ENCODE data around the gene P3H2.
"Not testable (repeated sequence)": the region's sequence is repeated elsewhere in the genome, so short reads cannot be mapped to it uniquely, and the experiment has no call there.

The P3H2 gene, protein sequence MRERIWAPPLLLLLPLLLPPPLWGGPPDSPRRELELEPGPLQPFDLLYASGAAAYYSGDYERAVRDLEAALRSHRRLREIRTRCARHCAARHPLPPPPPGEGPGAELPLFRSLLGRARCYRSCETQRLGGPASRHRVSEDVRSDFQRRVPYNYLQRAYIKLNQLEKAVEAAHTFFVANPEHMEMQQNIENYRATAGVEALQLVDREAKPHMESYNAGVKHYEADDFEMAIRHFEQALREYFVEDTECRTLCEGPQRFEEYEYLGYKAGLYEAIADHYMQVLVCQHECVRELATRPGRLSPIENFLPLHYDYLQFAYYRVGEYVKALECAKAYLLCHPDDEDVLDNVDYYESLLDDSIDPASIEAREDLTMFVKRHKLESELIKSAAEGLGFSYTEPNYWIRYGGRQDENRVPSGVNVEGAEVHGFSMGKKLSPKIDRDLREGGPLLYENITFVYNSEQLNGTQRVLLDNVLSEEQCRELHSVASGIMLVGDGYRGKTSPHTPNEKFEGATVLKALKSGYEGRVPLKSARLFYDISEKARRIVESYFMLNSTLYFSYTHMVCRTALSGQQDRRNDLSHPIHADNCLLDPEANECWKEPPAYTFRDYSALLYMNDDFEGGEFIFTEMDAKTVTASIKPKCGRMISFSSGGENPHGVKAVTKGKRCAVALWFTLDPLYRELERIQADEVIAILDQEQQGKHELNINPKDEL

DNA sequence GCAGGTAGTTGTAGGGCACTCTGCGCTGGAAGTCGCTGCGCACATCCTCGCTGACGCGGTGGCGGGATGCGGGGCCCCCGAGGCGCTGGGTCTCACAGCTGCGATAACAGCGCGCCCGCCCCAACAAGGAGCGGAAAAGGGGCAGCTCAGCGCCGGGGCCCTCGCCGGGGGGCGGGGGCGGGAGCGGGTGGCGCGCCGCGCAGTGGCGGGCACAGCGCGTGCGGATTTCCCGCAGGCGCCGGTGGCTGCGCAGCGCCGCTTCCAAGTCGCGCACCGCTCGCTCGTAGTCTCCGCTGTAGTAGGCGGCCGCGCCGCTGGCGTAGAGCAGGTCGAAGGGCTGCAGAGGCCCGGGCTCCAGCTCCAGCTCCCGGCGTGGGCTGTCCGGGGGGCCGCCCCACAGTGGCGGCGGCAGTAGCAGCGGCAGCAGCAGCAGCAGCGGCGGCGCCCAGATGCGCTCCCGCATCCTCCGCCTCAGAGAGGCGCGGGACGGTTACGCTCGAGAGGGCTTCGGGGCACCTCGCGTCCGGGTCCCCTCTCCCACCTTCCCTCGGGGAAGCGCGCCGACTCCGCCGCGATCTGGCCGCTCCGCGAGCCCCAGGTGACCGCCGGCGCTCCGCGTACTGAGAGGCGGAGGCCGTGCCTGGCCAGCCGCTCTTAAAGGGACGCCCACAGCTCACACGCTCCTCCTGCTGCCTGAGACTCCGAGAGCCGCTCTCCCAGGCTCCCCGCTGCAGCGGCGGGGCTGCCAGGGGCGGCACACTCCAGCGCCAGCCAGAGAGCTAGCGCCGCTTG is at the start of gene P3H2:
Gene P3H2 (minus strand): TSS at position 629 of the 792 bp plus-strand sequence. CDS start 166 bp downstream, at position 463.
- DNase-seq (ENCODE audit: low read depth), result peak; percentile 91

DNA sequence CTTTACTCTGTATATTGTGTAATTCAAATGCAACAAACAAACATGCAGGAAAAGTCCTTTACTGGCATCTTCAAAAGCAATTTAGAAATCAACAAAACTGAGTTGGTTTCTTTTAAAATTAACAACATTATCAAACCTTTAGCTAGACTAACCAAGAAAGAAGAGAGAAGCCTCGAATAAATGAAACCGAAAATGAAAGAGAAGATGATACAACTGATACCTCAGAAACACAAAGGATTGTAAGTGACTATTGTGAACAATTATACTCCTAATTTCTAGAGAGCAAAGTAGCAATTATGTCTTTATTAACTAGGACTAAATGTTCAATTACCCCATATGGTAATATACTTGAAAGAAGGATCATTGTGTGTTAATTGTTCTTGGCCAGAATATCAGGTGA is 49.2 kb upstream of the P3H2 start:
- no peak for DNase-seq (ENCODE audit: low read depth)

- peak; percentile 27 for DNase-seq (ENCODE audit: low read depth)
These were observed 48.5 kb upstream of the P3H2 start for GRCh38 chr3:190169243-190169642.

DNA sequence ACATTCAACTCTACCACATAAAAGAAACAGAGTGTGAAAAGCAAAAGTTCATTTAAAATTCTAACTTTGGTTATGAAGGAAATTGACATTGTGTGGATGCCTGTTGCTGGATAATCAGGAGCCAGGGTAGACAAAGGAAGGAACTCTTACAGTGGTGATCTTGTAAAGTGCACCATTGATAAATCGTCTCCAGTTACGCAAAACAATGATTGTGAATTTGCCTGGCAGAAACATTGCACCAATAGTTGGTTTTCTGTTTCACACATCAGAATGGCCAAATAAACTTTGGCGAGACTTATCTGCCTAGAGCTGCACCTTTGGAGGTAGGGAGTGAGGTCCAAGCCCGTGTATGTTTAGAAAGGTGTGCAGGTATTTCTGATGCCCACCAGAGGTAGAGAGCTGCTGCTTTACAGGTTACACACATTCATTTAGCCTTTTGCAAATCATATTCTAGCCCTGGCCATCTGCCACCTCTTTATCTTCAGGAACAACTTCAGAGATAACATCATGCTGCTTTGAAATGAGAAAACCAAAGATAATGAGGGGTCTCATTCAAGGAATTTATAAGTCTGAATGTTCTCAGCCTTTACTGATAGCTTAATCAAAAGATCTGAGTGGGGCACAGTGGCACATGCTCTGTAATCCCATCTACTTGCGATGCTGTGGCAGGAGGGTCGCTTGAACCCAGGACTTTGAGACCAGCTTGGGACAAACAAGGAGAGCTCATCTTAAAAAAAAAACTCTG is 47.4 kb upstream of the P3H2 start:
- no peak for DNase-seq (ENCODE audit: low read depth)

DNA sequence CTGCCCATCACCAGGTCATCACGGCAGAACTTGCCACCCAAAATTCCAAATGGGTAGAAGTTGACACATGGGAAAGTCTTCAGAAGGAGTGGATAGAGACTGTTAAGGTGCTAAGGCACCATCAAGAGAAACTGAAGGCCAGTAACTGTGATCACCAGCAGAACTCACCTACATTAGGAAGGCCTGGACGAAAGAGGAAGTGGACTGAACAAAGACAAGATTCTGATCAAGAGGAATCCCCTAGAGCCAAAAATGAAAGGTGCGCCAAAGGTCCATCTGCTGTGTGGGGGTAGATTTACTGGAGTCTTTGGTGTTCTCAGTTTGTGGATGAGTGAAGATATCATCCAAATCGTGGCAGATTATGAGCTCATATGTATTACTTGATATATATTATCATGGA is 46.3 kb upstream of the P3H2 start:
- no peak for DNase-seq (ENCODE audit: low read depth)

- no peak for DNase-seq (ENCODE audit: low read depth)
These were observed 44.6 kb upstream of the P3H2 start for GRCh38 chr3:190165253-190165652.

DNA sequence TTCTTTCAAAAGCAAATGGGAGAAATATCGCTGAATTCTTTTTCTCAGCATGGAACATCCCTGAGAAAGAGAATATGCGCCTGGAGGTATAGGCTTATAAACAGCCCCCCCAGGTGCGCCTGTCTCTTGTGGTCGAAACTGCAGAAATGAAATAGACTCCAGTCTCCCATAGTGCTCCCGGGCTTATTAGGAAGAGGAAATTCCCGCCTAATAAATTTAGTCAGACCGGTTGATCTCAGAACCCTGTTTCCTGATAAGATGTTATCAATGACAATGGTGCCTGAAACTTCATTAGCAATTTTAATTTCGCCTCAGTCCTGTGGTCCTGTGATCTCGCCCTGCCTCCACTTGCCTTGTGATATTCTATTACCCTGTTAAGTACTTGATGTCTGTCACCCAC is 41.3 kb upstream of the P3H2 start:
- DNase-seq (ENCODE audit: low read depth), result not testable (repeated sequence)

DNA sequence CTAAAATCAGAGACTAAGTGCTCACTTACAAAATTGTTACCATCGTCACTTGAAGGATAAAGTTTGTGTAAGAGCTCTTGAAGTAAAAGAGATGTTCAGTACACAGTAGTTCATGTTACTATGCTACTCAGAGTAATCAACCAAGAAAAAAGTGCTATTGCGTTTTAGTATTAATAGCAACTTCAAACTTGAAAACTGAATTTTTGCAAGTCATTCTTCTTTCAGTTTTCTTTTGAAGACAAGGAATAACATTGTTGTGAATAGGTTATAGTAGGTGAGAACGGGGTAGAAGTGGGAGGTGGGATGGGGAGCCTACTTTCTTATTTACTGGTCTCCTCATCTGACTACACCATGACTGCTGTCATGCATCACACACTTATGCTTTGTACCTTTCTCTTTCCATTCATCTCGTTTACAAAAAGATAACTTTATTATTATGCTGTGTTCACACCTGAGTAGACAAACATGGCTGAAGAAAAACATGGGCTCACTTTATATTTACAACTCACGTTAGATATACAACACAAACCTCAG is 39.3 kb upstream of the P3H2 start:
- DNase-seq (ENCODE audit: low read depth), result no peak

DNA sequence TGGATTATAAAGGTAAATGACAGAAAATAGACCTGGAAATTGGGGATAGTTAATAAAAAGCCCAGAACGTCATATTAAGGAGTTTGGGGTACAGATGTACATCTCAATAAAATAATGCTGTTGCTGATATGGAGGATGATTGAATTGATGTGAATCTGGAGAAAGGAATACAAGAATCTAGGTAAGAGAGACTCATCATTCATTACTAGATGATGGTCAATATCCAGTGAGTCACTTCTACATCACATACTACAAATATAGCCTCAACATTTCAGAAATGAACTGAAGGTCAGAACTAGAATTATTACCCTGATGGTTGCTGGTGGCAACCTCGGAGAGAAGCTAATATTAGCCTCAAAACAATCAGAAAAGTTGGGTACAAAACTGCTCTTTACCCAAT is 37.6 kb upstream of the P3H2 start:
- DNase-seq (ENCODE audit: low read depth), result no peak

GRCh38 chr3:190155752-190156151 is 35.1 kb upstream of the P3H2 start:
- DNase-seq (ENCODE audit: low read depth), result no peak

DNA sequence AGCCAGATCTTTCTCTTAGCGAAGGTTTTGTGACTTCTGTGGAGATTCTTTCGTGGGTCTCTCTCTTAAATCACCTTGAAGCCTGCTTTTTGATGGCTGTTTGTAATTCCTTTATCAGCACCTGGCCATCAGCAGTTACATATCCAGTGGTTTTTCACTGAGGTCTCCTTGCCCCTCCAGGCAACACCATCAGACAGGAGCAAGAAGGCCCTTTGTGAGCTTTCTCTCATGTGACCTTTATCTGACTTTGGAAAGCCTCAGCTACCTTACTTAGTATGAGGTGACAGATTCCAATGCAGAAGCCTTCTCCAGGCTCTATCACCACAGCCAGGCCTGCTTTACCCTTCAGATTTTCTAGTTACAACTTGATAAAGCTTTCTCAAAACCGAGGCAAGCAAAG is 30.0 kb upstream of the P3H2 start:
- no peak for DNase-seq (ENCODE audit: low read depth)

DNA sequence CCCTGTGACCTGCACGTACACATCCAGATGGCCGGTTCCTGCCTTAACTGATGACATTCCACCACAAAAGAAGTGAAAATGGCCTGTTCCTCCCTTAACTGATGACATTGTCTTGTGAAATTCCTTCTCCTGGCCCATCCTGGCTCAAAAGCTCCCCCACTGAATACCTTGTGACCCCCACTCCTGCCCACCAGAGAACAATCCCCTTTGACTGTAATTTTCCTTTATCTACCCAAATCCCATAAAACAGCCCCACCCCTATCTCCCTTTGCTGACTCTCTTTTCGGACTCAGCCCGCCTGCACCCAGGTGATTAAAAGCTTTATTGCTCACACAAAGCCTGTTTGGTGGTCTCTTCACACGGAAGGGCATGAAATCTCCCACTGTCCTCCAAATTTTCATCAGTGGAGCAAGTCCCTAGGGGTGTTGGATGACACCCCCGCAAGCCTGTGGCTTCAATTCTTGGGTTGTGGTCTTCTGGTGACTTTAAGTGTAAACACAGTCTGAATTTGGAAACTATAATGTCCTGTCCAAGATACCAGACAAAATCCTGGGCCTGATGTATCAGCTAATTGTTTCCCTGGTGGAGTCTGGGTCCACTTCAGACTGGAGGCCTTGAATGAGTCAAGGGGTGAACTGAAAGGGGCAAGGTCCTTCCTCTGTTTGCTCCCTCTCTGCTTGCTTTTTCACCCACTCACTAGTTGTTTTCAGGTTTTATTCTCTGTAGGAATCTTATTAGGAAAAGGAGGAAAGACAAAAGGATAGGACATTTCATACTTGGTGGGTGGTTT is 29.3 kb upstream of the P3H2 start:
- not testable (repeated sequence) for DNase-seq (ENCODE audit: low read depth)

- not testable (repeated sequence) for DNase-seq (ENCODE audit: low read depth)
These were observed 24.1 kb upstream of the P3H2 start for GRCh38 chr3:190144793-190145192.

DNA sequence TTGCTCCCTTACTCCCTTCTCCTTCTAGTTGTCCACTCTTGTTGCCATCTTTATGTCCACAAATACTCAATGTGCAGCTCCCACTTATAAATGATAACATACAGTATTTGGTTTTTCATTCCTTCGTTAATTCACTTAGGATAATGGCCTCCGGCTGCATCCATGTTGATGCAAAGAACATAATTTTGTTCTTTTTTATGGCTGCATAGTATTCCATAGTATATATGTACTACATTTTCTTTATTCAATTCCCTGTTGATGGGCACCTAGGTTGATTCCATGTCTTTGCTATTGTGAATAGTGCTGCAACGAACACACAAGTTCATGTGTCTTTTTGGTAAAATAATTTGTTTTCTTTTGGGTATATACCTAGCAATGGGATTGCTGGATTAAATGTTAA is 21.3 kb upstream of the P3H2 start:
- DNase-seq (ENCODE audit: low read depth), result no peak

GRCh38 chr3:190139365-190139764 is 18.7 kb upstream of the P3H2 start:
- DNase-seq (ENCODE audit: low read depth), result no peak

DNA sequence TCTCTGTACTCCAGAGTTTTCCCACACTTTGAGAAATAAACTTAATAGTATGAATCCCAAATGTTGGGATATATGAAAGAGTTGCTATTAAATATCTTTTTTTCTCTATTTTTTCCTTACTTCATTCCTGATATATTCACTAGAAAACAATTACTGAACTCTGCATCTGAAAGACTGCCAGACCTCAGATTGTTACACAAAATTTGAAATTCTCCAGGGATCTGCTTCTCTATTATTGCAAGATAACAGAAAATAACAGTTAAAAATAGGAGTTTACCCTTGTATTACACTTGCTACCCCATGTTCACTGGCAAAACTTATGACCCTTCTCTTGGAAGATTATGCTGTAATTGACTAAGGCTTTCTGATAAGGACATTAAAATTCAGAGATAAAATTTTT is 11.7 kb upstream of the P3H2 start:
- peak; percentile 32 for DNase-seq (ENCODE audit: low read depth)

DNA sequence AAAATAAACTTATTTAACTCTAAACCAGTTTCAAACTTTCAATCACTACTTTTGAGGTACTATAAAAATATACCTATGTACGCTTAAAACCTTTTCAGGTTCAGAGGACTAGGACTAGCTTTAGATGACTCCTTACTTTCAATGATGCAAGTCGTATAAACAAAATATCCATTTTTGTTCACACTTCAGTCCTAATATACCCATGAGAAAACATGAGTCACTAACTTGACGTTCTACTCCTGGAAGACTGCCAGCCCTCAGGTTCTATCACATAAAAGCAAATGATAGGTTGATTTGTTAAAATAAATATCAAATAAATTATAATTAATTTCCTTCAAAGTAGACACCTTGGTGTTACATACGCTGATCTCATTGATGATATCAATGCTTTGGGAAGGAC is 10.6 kb upstream of the P3H2 start:
- peak; percentile 42 for DNase-seq (ENCODE audit: low read depth)

DNA sequence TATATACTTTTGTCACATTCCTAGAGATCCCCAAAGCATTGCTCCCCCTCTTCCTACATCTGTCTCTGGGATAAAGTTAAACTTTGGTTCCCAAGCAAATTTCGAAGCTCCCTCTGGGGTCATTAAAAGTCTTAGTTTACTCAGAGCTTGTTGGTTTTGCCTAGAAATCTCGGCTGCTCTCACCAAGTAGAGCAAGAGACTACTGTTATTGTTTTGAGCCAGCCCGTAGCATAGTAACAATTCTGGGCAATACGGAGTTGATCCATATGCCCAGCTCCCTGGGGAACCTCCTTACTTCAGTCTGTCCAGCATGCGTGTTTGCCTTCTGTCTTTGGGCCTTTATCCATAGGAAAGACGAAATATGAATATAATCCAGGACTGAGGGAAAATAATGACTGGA is 10.0 kb upstream of the P3H2 start:
- DNase-seq (ENCODE audit: low read depth), result no peak

DNA sequence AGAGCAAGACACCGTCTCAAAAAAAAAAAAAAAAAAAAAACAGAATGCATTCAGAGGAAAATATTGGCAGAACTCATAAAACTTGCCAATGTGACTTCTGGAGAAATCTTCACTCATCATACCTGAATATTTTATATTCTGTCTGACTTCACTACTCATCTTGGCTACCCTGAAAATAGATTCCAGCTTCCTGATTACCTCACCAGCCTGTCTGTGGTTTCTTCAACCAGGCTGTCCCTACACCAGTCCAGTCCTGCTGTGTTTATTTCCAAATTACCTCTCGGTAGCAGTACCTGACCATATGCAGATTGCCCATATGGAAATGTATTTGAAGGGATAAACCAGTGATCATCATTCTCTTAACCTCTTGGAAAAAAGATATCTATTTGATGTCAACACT is 9.3 kb upstream of the P3H2 start:
- DNase-seq (ENCODE audit: low read depth), result no peak

DNA sequence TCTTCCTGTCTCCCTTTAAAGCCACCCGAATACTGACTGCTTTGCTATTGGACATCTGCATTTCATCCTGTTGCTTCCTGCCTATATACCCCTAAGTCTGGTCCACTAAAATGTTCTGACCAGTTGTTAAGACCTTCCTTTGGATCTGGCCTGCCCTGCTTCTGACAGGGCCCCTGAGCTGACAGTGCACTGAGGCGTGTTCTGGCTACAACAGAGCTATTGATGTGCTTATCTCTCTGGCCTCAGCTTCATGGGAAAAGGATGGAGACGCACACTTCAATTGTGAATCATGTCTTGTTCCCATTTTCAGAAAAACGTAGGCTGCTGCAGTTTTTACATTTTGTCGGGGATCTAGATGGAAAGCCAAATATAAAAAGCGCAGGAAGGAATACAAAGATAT is 7.1 kb upstream of the P3H2 start:
- DNase-seq (ENCODE audit: low read depth), result no peak

- no peak for DNase-seq (ENCODE audit: low read depth)
These were observed 6.5 kb upstream of the P3H2 start for GRCh38 chr3:190127195-190127594.

Data from fibroblast of gingiva (primary cell).